Choroid plexus epithelial cell (primary cell): Measurements from ENCODE around the gene MAT2A.

Experiments
- DNase-seq: peaks from one replicate; pipeline ENCODE4 v3.0.0-alpha.2; 2010; ENCODE audit warnings: low read depth
- H3K4me3 ChIP-seq: 2 replicates; pipeline ENCODE4 v1.5.1; 2011; ENCODE audit warnings: low read depth, mild to moderate bottlenecking, control low read depth, low read length, moderate library complexity
- CTCF ChIP-seq: conservative IDR thresholded peaks from 2 replicates; pipeline ENCODE4 v1.5.1; 2011; ENCODE audit warnings: low read depth, mild to moderate bottlenecking, control low read depth, inconsistent platforms, low read length, moderate library complexity

Gene MAT2A

GRCh38 chr2:85538507-85539360, at the start of gene MAT2A:
MAT2A (plus strand) TSS chr2:85539168; CDS start chr2:85539288, 120 bp downstream.
- DNase-seq, result peak; percentile 93
- H3K4me3 ChIP-seq, result peak within 1 kb of the TSS; percentile 98
- TF ChIP-seq CTCF, result peak; percentile 66

- no peak for TF ChIP-seq CTCF
- no peak for DNase-seq
- no peak overlapping the region for H3K4me3 ChIP-seq
Observed at GRCh38 chr2:85490861-85491755, 47.9 kb upstream of the MAT2A start.

GRCh38 chr2:85496436-85496835, 42.5 kb upstream of the MAT2A start:
- no peak for DNase-seq
- no peak for TF ChIP-seq CTCF
- no peak overlapping the region for H3K4me3 ChIP-seq

GRCh38 chr2:85497944-85498630, 40.9 kb upstream of the MAT2A start:
- DNase-seq, result no peak
- H3K4me3 ChIP-seq, result no peak overlapping the region
- TF ChIP-seq CTCF, result no peak

- peak; percentile 57 for DNase-seq
- no peak for TF ChIP-seq CTCF
- no peak overlapping the region for H3K4me3 ChIP-seq
Observed at GRCh38 chr2:85501248-85501647, 37.7 kb upstream of the MAT2A start.

GRCh38 chr2:85502720-85503119, 36.2 kb upstream of the MAT2A start:
- no peak for TF ChIP-seq CTCF

More at GRCh38 chr2:85502720-85503119, 36.2 kb upstream of the MAT2A start:
- no peak overlapping the region for H3K4me3 ChIP-seq
- DNase-seq, result no peak
